Panc1 (cell line): ENCODE results near the gene ZNF691. TPM values are rescaled to one million over a fixed set of nuclear protein-coding genes. Genes with fewer than 3 reads are reported as not detected.

ENCODE experiments used
- ATAC-seq: fragments of 200-7000 bp; cut with Tn5 transposase; 2 replicates; pipeline ENCODE4 v1.9.1; 2020; ENCODE audit warnings: mild to moderate bottlenecking, moderate library complexity
- BruUV-seq: library from RNA; stranded (reverse); fragments of 400-500 nt; replicated peaks from 2 replicates; lab custom pipeline; 2021; lab: Mats Ljungman, UMichigan
- CTCF ChIA-PET: fragments of 300-600 bp; sonication (Branson Sonifier 250); formaldehyde crosslinking; loops from one replicate; lab custom pipeline; 2022; ENCODE audit warnings: antibody characterized with exemption; lab: Charles Lee
- POLR2A ChIA-PET: fragments of 300-600 bp; sonication (Branson Sonifier 250); formaldehyde crosslinking; loops from one replicate; lab custom pipeline; 2022; ENCODE audit warnings: antibody characterized with exemption; lab: Charles Lee
- DNase-seq: peaks from one replicate; pipeline ENCODE4 v3.0.0-alpha.2; 2010; ENCODE audit warnings: low read depth, low spot score
- H3K27ac ChIP-seq: 2 replicates; pipeline ENCODE4 v1.5.1; 2011; ENCODE audit warnings: mild to moderate bottlenecking, low read length, inconsistent platforms
- H3K27me3 ChIP-seq: fragments of 200-500 bp; sonication (Bioruptor generic); 2 replicates; pipeline ENCODE4 v1.6.0; 2014; ENCODE audit warnings: low read length, inconsistent platforms; ENCODE audit not compliant: control insufficient read depth, insufficient read depth
- H3K36me3 ChIP-seq: fragments of 200-500 bp; sonication (Bioruptor generic); 2 replicates; pipeline ENCODE4 v1.5.1; 2014; ENCODE audit warnings: inconsistent platforms, mild to moderate bottlenecking, low read length, moderate library complexity; ENCODE audit not compliant: control insufficient read depth, insufficient read depth
- H3K4me1 ChIP-seq: 2 replicates; pipeline ENCODE4 v1.5.1; 2011; ENCODE audit warnings: inconsistent platforms, mild to moderate bottlenecking, low read length, moderate library complexity; ENCODE audit not compliant: control insufficient read depth, insufficient read depth
- H3K4me3 ChIP-seq, 2 experiments: 2 replicates each; pipeline ENCODE4 v1.5.1; 2011 to 2012; ENCODE audit warnings: low read depth in 2 of 2, low read length in 2 of 2, mild to moderate bottlenecking in 2 of 2, inconsistent platforms in 1 of 2, moderate library complexity in 1 of 2
- H3K9me3 ChIP-seq: fragments of 200-500 bp; sonication (Bioruptor generic); 2 replicates; pipeline ENCODE4 v1.5.1; 2014; ENCODE audit warnings: low read depth, mild to moderate bottlenecking, inconsistent platforms, low read length, moderate library complexity; ENCODE audit not compliant: control insufficient read depth, insufficient read depth
- CTCF ChIP-seq: fragments of 450-650 bp; IDR thresholded peaks from 2 replicates; pipeline ENCODE4 v1.5.1; 2017; ENCODE audit warnings: mild to moderate bottlenecking
- POLR2AphosphoS5 ChIP-seq: IDR thresholded peaks from 2 replicates; pipeline ENCODE4 v1.6.1; 2012; ENCODE audit warnings: mild to moderate bottlenecking, low read depth, low read length, moderate library complexity
- SIN3A ChIP-seq: IDR thresholded peaks from 2 replicates; pipeline ENCODE4 v1.6.1; 2012; ENCODE audit warnings: low read depth, mild to moderate bottlenecking, low read length, moderate library complexity, borderline replicate concordance; ENCODE audit not compliant: insufficient read depth
- TCF7L2 ChIP-seq: IDR thresholded peaks from 2 replicates; pipeline ENCODE4 v1.6.1; 2011; ENCODE audit warnings: mild to moderate bottlenecking, low read depth, low read length, inconsistent platforms
- in situ Hi-C: cut with HindIII; loops from 2 replicates; pipeline ENCODE4 v1.10.0; 2016; ENCODE audit warnings: low sequenced_read_pairs, low pct_unique_long_range_greater_than_20kb
- intact Hi-C: fragments of 100-400 bp; cut with micrococcal nuclease; formaldehyde crosslinking; loops from one replicate; pipeline ENCODE4 v1.10.0; 2022; ENCODE audit not compliant: unreplicated experiment
- total RNA-seq: library from RNA; stranded (reverse); gene quantifications from one replicate; pipeline ENCODE4 v1.2.1, GENCODE V29; 2021; ENCODE audit not compliant: unreplicated experiment
- TF ChIP-seq, protein P1 (sequence below), 2 experiments: IDR thresholded peaks; 2 replicates each; pipeline ENCODE4 v1.6.1; 2011 to 2012; ENCODE audit warnings: low read depth in 2 of 2, control low read depth in 1 of 2, low read length in 1 of 2, mild to moderate bottlenecking in 1 of 2, moderate library complexity in 1 of 2; ENCODE audit not compliant: insufficient read depth in 1 of 2

Gene ZNF691
- total RNA-seq, 1 experiment from 2014 or later: 9.9 TPM

- no peaks in the 10 kb centered on the region for H3K36me3 ChIP-seq
- H3K27ac ChIP-seq: no peak overlapping the region
- ChIA-PET POLR2A (no interaction called here), CTCF (no interaction called here)
- ATAC-seq (no peak), DNase-seq (no peak)
- intact Hi-C loops: no loop called here
- H3K4me3 ChIP-seq: no peak overlapping the region
- in situ Hi-C loops: no loop called here
- no TSS peak for BruUV-seq
- peaks cover 3% of the 10 kb centered on the region for H3K4me1 ChIP-seq
- no peak for TF ChIP-seq POLR2AphosphoS5
- TF ChIP-seq, protein P1, sequence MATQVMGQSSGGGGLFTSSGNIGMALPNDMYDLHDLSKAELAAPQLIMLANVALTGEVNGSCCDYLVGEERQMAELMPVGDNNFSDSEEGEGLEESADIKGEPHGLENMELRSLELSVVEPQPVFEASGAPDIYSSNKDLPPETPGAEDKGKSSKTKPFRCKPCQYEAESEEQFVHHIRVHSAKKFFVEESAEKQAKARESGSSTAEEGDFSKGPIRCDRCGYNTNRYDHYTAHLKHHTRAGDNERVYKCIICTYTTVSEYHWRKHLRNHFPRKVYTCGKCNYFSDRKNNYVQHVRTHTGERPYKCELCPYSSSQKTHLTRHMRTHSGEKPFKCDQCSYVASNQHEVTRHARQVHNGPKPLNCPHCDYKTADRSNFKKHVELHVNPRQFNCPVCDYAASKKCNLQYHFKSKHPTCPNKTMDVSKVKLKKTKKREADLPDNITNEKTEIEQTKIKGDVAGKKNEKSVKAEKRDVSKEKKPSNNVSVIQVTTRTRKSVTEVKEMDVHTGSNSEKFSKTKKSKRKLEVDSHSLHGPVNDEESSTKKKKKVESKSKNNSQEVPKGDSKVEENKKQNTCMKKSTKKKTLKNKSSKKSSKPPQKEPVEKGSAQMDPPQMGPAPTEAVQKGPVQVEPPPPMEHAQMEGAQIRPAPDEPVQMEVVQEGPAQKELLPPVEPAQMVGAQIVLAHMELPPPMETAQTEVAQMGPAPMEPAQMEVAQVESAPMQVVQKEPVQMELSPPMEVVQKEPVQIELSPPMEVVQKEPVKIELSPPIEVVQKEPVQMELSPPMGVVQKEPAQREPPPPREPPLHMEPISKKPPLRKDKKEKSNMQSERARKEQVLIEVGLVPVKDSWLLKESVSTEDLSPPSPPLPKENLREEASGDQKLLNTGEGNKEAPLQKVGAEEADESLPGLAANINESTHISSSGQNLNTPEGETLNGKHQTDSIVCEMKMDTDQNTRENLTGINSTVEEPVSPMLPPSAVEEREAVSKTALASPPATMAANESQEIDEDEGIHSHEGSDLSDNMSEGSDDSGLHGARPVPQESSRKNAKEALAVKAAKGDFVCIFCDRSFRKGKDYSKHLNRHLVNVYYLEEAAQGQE (IDR thresholded peaks at IDR 0.05; ENCODE audit: insufficient read depth in 1 of 2, low read depth in 2 of 2, low read length in 1 of 2): no peak
- TF ChIP-seq TCF7L2: no peak
- TF ChIP-seq SIN3A: no peak
- no peaks in the 10 kb centered on the region for H3K27me3 ChIP-seq
- H3K9me3 ChIP-seq: no peaks in the 10 kb centered on the region
Observed at GRCh38 chr1:42822800-42823392, 23.5 kb upstream of the ZNF691 start.

DNA sequence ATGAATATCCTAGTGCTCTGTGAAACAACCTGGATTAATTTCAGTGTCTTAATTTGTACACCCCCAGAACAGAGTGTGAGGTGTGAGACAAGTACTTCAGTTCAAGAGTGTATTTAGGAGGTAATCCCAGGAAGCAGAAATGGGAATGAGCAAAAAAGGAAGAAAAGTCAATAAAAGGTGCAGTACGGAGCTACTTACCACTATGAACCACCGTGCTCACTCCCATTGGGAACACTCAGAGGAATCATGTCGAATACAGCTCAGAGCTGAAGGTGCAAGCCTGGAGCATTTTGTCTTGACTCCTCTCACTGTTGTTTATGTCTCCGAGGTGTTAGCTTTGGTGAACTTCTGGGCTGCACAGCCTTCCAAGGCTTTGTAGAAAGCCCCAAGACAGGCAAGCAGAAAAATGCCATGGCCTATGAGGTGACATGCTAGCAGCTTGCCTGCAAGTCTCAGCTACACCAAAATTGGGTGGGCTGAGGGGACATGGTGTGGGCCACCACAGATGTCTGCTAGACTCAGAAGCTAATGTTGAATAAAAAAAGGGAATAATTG lies 21.9 kb upstream of the ZNF691 start:
- BruUV-seq: no TSS peak
- H3K27me3 ChIP-seq: no peaks in the 10 kb centered on the region
- H3K9me3 ChIP-seq: no peaks in the 10 kb centered on the region
- no peaks in the 10 kb centered on the region for H3K36me3 ChIP-seq
- ChIA-PET POLR2A (no interaction called here), CTCF (no interaction called here)
- H3K4me3 ChIP-seq: no peak overlapping the region
- intact Hi-C loops (no loop called here), in situ Hi-C loops (no loop called here)
- no peak for TF ChIP-seq SIN3A
- TF ChIP-seq, protein P1 (IDR thresholded peaks at IDR 0.05; ENCODE audit: insufficient read depth in 1 of 2, low read depth in 2 of 2, low read length in 1 of 2): no peak
- no peak for TF ChIP-seq CTCF
- DNase-seq: no peak
- no peaks in the 10 kb centered on the region for H3K4me1 ChIP-seq
- H3K27ac ChIP-seq: no peak overlapping the region
- no peak for ATAC-seq
